GM18508 (cell line): Measurements from ENCODE around the gene UBE2M.
"Not testable (repeated sequence)": the region's sequence is repeated elsewhere in the genome, so short reads cannot be mapped to it uniquely, and the experiment has no call there.

ENCODE experiments used
- ATAC-seq: cut with Tn5 transposase; IDR thresholded peaks from one replicate; pipeline ENCODE4 v1.9.1; 2021; ENCODE audit warnings: moderate number of reproducible peaks; ENCODE audit not compliant: insufficient read depth, unreplicated experiment

The UBE2M gene

GRCh38 chr19:58543826-58544590, 14.4 kb downstream of the UBE2M start, which contains the start of gene TRIM28:
TSS of gene TRIM28 (plus strand) at chr19:58544064. CDS start at chr19:58544758, 694 bp downstream.
- peak; percentile 70 for ATAC-seq

DNA sequence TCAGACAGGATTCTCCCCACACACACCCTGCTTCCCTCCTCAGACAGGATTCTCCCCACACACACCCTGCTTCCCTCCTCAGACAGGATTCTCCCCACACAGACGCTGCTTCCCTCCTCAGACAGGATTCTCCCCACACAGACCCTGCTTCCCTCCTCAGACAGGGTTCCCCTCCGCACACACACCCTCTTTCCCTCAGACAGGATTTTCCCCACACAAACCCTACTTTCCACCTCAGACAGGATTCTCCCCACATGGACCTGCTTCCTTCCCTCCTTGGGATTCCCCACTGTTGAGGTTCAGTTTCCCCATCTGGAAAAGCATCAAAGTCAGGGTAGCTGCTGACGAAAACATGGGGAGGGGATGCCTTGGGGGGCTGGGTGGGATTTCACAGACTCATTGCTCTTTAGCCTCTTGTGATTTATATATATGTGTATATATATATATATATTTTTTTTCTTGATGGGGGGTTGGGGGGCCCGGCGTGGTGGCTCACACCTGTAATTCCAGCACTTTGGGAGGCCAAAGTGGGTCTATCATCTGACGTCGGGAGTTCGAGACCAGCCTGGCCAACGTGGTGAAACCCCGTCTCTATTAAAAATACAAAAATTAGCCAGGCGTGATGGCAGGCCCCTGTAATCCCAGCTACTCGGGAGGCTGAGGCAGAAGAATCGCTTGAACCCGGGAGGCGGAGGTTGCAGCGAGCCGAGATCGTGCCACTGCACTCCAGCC, 15.6 kb downstream of the UBE2M start:
- ATAC-seq, result not testable (repeated sequence)

- ATAC-seq, result not testable (repeated sequence)
Observed at GRCh38 chr19:58539169-58539559, 19.2 kb downstream of the UBE2M start.

- ATAC-seq, result no peak
Observed at GRCh38 chr19:58538257-58539168, 19.9 kb downstream of the UBE2M start.

DNA sequence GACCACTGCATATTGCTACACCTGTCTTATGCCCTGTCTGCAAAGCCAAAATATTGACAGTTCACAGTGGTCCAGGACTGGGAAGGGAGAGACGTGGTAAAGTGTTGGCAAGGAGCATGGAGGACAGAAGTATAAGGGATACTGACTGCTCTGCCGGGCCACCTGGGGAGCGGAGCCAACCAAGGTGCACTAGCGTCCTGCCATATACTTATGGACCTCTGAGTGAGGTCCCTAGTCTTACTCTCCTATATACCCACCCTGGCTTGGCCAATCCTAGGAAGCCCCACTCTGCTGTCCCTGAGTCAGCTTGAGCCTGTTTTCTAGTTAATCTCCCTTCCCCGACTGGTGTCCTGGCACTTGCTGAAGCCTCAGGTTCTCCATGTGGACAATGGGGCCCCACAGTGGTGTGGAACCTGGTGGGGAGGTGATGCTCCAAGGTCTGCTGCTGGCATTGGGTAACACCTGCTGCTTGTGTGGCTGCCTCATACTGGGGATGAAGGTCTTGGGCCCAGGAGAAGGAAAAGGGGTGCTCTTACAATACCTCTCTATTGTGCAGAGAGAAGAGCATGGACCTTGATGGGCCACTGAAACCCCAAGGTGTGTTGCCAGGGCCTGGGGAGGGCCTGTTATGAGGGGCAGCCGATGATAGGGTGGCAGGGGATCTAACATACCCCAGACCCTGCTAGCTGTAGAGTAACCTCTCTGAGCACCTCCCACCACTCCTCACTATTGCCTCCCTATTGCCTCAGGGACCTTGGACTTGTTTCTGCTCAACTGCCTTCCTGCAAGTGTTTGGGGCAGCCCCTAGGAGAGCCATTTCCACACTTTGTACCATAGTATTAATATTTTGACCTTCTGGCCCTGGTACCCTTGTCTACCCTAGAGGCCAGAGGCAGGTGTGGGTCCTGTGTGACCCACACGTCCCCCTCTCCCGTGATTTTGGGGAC, 21.3 kb downstream of the UBE2M start:
- ATAC-seq, result no peak

DNA sequence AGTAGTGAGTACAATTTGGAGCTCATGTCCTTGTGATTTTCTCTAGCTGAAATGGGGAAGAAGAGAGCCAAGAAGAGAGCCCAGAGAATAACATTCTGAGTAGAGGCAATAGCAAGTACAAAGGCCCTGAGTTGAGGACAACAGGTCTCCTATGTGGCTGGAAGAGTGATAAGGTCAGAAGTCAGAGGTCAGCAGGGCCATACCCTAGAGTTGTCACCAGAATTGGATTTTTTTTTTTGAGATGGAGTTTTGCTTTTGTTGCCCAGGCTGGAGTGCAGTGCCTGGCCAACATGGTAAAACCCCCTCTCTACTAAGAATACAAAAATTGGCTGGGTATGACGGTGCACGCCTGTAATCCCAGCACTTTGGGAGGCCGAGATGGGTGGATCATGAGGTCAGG, 22.6 kb downstream of the UBE2M start:
- ATAC-seq, result no peak

DNA sequence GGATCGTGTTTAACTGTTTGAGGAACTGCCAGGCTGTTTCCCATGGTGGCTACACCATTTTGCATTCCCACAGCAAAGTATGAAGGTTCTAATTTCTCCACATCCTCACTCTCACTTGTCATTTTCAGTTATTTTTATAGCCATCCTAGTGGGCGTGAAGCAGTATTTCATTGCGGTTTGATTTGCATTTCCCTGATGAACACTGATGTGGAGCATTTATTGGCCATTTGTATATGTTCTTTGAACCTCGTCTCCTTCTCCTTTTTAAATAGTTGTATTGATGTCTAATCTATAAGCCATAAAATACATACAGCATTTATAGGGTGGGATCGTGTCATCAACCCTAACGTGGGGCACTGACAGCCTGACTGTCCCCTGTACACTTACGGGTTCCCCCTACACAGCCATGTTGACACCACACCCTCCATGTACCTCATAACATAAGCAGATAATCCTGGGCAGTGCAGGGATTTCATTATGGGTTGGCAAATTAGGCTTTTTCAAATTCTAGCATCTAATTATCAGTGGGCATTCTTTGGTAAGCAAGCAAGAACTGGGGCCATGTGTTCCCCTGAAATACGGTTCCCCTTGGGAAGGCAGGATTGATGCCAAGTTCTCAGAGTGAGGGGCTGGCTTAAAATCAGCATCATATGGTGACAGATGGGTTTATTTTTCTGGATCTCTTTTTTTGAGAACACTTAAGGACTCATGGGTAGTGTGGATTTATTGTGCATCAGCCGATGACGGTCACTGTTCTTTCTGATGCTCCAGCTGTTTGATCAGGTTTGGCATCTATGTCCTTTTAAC, 27.2 kb downstream of the UBE2M start:
- ATAC-seq, result no peak

DNA sequence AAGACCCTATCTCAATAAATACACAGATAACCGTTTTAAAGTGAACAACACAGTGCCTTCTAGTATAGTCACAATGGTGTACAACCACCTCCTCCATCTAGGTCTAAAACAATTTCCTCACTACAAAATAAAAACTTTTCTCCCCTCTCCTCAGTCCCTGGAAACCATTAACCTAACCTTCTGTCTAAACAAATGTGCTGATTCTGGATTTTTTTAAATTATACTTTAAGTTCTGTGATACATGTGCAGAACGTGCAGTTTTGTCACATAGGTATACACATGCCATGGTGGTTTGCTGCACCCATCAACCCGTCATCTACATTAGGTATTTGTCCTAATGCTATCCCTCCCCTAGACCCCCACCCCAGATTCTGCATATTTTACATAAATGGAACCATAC, 29.0 kb downstream of the UBE2M start:
- no peak for ATAC-seq

GRCh38 chr19:58522709-58523108, 35.7 kb downstream of the UBE2M start:
- ATAC-seq, result no peak

DNA sequence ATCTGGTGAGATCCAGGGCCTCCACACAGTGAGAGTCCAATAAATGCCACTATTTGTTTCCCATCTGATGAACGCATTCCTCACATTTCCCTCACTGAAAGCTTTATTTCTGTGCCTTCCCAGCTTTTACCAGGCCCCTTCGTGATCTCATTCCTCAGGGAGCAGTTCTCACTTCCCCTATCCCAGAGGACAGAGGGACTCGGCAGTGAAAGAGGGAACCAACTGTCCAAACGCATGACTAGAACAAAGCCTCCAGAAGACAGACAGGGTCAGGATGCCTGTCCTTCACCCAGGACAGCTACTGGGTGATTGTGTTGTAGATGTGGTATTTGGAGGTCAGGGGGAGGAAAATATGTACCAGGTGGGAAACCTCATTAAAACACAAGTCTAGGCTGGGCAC, 36.8 kb downstream of the UBE2M start:
- no peak for ATAC-seq

GRCh38 chr19:58520257-58520599, 38.2 kb downstream of the UBE2M start:
- no peak for ATAC-seq

GRCh38 chr19:58519355-58520256, 38.8 kb downstream of the UBE2M start, which contains the start of gene ZBTB45:
TSS of gene ZBTB45 (minus strand) at chr19:58519810. CDS start at chr19:58517673, 2,137 bp downstream.
- ATAC-seq, result peak; percentile 65

- no peak for ATAC-seq
Observed at GRCh38 chr19:58519087-58519354, 39.4 kb downstream of the UBE2M start.

DNA sequence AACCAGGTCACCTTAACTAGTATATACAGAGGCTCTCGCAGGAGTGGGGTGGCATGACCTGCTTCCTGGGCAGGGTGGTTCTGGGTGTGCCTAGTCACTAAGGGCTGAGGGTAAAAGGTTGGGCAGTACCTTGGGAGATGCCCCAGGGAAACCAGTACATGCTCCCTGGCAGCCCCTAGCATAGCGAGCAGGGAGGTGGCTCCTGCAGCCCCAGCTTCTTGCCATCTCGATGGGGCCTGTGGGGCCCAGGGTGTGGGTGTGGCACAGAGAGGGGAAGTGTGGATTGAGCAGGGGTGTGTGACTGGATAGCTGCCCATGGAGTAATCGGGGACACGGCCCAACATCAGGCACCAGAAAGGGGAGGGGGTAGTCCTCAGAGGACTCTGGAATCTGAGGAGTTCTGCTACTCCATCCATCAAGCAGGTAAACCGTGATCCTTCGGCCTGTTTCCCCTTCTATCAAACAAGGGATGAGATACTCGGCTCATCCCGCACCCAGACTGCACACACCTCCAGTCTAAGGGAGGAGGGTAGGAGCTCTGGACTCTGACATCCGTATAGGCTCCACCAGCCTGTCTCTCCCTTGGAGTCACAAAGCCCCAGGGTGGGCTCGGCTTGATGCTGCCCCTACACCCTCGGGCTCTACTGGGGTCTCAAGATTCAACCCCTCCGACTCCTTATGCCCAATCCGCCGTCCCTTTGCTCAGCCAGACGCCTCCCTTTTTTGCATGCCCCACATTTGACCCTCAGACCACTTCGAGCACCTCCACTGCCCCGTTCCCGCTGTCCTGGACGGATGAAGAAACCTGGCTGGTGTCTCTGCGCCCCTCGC, 39.9 kb downstream of the UBE2M start:
- ATAC-seq, result no peak

- ATAC-seq, result no peak
Observed at GRCh38 chr19:58516964-58517833, 41.2 kb downstream of the UBE2M start.

- ATAC-seq, result no peak
Observed at GRCh38 chr19:58516246-58516836, 42.1 kb downstream of the UBE2M start.
